ENCODE data around the gene RAB20. TPM values are rescaled to one million over a fixed set of nuclear protein-coding genes. Genes with fewer than 3 reads are reported as not detected.

Gene RAB20
- total RNA-seq, 1 donor from 2014 or later = 7.8 TPM

DNA sequence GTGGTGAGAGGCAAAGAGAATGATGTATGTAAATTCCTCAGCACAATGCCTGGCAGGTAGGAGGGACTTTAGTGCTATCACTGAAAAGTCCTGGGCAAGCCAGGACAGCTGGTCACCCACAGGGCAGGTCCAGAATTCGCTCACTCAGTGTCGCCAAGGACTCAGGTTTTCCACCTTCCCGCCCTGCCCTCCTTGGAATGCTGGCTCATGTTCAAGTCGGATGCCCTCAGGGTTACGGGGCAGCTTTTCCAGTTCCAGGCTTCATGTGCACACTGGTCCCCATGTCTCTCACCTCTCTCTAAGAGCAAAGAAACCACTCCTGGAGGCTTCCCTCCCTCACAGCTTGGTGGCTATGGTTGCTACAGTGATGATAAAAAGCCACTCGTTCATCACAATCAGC is 29.1 kb upstream of the RAB20 start:
- H3K27ac Mint-ChIP-seq (ENCODE audit: unreplicated experiment) = peak overlapping the region; percentile 45
- no peaks in the 10 kb centered on the region for H3K9me3 Mint-ChIP-seq (ENCODE audit: low read depth)
- no peaks in the 10 kb centered on the region for H3K27me3 Mint-ChIP-seq (ENCODE audit: low read depth)
- peaks cover 24% of the 10 kb centered on the region for H3K4me1 Mint-ChIP-seq (ENCODE audit: low read depth)
- no peak for DNase-seq (ENCODE audit: low spot score)
- TF ChIP-seq, protein P1, sequence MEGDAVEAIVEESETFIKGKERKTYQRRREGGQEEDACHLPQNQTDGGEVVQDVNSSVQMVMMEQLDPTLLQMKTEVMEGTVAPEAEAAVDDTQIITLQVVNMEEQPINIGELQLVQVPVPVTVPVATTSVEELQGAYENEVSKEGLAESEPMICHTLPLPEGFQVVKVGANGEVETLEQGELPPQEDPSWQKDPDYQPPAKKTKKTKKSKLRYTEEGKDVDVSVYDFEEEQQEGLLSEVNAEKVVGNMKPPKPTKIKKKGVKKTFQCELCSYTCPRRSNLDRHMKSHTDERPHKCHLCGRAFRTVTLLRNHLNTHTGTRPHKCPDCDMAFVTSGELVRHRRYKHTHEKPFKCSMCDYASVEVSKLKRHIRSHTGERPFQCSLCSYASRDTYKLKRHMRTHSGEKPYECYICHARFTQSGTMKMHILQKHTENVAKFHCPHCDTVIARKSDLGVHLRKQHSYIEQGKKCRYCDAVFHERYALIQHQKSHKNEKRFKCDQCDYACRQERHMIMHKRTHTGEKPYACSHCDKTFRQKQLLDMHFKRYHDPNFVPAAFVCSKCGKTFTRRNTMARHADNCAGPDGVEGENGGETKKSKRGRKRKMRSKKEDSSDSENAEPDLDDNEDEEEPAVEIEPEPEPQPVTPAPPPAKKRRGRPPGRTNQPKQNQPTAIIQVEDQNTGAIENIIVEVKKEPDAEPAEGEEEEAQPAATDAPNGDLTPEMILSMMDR (IDR thresholded peaks at IDR 0.05) = no peak
- no peak overlapping the region for H3K4me3 Mint-ChIP-seq (ENCODE audit: unreplicated experiment)
- H3K36me3 Mint-ChIP-seq (ENCODE audit: low read depth) = no peaks in the 10 kb centered on the region

DNA sequence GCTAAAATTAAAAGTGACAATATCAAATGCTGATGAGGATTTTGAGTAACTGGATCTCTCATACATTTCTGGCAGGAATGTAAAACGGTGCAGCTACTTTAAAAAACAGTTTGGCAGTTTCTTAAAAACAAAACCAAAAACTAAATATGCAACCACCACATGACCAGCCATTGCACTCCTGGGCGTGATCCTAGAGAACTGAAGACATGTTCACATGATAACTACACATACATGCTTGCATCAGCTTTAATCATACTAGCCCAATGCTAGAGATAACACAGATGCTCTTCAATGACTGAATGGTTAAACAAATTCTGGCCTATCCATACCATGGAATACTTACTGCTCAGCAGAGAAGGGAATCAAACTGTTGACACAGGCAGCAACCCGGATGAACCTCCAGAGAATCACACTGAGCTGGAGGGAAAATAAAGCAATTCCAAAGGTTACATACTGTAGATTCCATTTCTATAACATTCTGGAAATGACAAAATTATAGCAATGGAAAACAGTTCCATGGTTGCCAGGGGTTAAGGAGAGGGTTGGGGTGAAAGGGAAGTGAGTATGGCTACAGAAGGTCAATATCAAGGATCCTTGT is 28.4 kb upstream of the RAB20 start:
- TF ChIP-seq, protein P1 (IDR thresholded peaks at IDR 0.05) = no peak
- H3K27me3 Mint-ChIP-seq (ENCODE audit: low read depth) = no peaks in the 10 kb centered on the region
- H3K36me3 Mint-ChIP-seq (ENCODE audit: low read depth) = no peaks in the 10 kb centered on the region
- no peak for DNase-seq (ENCODE audit: low spot score)
- H3K4me3 Mint-ChIP-seq (ENCODE audit: unreplicated experiment) = no peak overlapping the region
- H3K9me3 Mint-ChIP-seq (ENCODE audit: low read depth) = no peaks in the 10 kb centered on the region
- H3K4me1 Mint-ChIP-seq (ENCODE audit: low read depth) = peaks cover 24% of the 10 kb centered on the region
- peak overlapping the region; percentile 45 for H3K27ac Mint-ChIP-seq (ENCODE audit: unreplicated experiment)

DNA sequence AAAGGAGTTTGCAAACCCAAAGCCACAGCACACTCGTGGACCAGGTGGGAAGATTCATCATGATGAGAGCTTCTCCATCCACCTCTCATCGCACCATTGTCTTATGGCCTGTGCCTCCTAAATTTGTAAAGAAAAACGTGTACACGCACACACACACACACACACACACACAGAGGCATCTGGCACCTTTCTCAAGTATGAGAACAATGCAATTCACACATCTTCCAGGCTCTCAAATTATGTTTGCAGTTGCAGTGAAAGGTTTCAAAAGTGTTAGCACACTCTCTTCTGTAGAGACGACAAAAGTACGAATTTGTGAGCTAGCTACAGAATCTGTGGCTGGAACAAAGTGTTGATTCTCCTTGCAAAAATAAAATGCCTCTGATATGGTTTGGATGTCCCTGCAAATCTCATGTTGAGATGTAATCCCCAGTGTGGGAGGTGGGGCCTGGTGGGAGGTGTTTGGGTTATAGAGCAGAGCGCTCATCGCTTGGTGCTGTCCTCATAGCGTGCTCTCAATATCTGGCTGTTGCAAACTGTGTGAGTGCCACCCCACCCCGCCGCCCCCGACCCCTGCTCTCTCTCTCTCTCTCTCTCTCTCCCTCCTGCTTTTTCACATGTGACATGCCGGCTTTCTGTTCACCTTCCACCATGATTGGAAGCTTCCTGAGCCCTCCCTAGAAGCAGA is 21.8 kb upstream of the RAB20 start:
- Mint-ChIP-seq H3K9me3 (ENCODE audit: low read depth) (no peaks in the 10 kb centered on the region), H3K36me3 (ENCODE audit: low read depth) (no peaks in the 10 kb centered on the region)

DNA sequence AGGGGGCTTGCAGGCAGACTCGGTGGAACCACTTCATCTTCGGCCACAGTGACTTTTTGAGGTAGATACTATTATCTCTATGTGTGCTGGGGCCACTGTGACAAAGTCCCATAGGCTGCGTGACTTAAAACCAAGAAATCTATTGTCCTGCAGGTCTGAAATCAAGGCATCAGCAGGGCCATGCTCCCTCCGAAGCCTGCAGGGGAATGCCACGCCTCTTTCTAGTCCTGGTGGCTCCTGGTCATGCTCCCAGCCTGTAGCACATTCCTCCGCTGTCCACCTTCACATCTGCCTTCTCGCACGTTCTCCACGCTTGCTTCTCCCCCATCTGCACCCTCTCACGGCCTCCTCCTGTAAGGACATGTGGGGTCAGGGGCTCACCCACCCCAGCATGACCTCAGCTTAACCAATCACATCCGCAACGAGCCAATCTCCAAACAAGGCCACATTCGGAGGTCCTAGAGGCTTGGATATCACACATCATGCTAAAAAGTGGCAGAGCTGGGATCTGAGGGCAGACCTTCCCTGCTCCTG is 21.0 kb upstream of the RAB20 start:
- DNase-seq (ENCODE audit: low spot score) = no peak
- Mint-ChIP-seq H3K4me1 (ENCODE audit: low read depth) (peaks cover 15% of the 10 kb centered on the region), H3K4me3 (ENCODE audit: unreplicated experiment) (no peak overlapping the region), H3K36me3 (ENCODE audit: low read depth) (no peaks in the 10 kb centered on the region), H3K27me3 (ENCODE audit: low read depth) (no peaks in the 10 kb centered on the region), H3K9me3 (ENCODE audit: low read depth) (no peaks in the 10 kb centered on the region), H3K27ac (ENCODE audit: unreplicated experiment) (no peak overlapping the region)
- TF ChIP-seq, protein P1 (IDR thresholded peaks at IDR 0.05) = no peak

More for the DNA sequence above, 21.8 kb upstream of the RAB20 start:
- TF ChIP-seq, protein P1 (IDR thresholded peaks at IDR 0.05) = no peak
- peak overlapping the region; percentile 42 for H3K27ac Mint-ChIP-seq (ENCODE audit: unreplicated experiment)
- H3K27me3 Mint-ChIP-seq (ENCODE audit: low read depth) = no peaks in the 10 kb centered on the region
- DNase-seq (ENCODE audit: low spot score) = no peak
- H3K4me1 Mint-ChIP-seq (ENCODE audit: low read depth) = peaks cover 14% of the 10 kb centered on the region
- H3K4me3 Mint-ChIP-seq (ENCODE audit: unreplicated experiment) = no peak overlapping the region

DNA sequence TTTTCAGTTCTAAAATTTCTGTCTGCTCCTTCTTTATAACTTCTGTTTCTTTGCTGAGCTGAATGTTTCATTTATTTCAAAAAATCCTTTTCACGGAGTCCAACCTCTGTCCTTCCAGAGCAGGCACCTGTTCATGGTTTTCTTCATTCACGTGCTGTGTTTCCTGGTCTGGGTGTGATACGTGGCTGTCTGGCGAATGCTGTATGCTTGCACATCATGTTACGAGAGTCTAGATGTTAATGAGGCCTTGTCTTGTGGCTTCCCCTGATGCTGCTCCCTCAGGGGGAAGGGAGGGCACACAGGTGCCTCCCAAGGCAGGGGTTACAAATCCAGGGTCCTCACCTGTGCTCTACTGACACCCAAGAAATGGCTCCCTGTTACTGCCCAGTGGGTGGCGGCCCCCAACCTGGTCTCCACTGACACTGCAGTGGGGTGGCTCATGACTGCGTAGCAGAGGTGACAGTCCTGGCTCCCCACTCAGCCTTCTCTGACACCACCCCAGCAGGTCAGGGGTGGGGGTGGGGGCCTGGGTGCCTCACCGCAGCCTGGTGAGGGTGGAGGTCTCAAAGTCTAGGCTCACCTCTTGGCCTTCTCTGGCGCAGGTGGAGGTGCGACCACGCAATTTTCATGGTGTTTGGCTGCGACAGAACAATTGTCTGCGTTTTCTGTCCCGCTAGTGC is 20.1 kb upstream of the RAB20 start:
- Mint-ChIP-seq H3K36me3 (ENCODE audit: low read depth) (no peaks in the 10 kb centered on the region), H3K9me3 (ENCODE audit: low read depth) (no peaks in the 10 kb centered on the region), H3K27me3 (ENCODE audit: low read depth) (no peaks in the 10 kb centered on the region), H3K4me3 (ENCODE audit: unreplicated experiment) (no peak overlapping the region), H3K27ac (ENCODE audit: unreplicated experiment) (peak overlapping the region; percentile 96), H3K4me1 (ENCODE audit: low read depth) (peaks cover 15% of the 10 kb centered on the region)
- DNase-seq (ENCODE audit: low spot score) = no peak
- TF ChIP-seq, protein P1 (IDR thresholded peaks at IDR 0.05) = no peak

All from chondrocyte (in vitro differentiated cells).